ENCODE measurements around the gene NAT14. TPM values are rescaled to one million over a fixed set of nuclear protein-coding genes. Genes with fewer than 3 reads are reported as not detected.

Gene NAT14
- total RNA-seq, 1 donor from 2014 or later = 14.2 TPM

DNA sequence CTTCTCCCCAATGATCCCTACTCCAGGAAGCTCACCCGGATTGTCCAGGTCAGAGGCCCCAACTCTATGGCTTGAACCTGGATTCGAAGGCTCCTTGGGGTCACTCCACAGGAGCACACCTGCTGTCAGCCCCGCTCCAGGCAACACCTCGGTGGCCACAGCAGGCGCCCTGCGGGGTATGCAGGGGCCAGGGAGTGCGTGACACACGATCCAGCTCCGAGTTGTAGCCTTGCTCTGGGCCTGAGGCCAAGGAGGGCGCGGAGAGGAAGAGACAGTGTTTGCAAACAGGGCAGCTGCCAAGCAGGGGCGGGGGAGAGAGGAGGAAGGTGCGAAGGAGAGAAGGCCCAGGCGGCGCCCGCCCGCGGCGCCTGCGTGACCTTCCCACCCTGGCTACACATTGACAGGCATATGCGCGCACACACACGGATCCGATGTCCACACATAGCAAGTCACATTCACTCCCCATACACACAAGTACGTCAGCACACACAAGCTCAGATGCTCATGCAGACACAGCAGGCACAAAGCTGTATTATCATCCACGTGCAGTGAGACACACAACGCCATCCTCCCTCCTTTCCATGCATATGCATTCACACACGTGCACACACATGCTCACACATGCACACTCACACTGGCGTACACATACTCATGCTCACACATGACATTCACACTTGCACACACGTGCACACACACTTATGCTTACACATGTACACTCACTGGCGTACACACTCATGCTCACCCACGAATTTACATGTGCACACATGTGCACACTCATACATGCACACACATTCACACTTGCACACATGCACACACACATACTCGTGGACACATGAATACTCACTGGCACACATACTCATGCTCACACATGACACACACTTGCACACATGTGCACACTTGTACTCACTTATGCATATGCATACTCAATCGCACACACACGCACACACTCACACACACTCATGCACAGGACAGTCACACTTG is 41.5 kb downstream of the NAT14 start:
- H3K27ac ChIP-seq = no peak overlapping the region
- peaks cover 11% of the 10 kb centered on the region for H3K4me1 ChIP-seq
- intact Hi-C loops (cut with DNase I) = no loop called here
- DNase-seq (ENCODE audit: extremely low spot score in 2 of 2) = no peak
- H3K9me3 ChIP-seq = no peaks in the 10 kb centered on the region
- TF ChIP-seq POLR2A (IDR thresholded peaks at IDR 0.05) (no peak), POLR2AphosphoS5 (IDR thresholded peaks at IDR 0.05; ENCODE audit: insufficient read depth in 1 of 2, low read depth in 1 of 2) (no peak)
- TF ChIP-seq, protein P1, sequence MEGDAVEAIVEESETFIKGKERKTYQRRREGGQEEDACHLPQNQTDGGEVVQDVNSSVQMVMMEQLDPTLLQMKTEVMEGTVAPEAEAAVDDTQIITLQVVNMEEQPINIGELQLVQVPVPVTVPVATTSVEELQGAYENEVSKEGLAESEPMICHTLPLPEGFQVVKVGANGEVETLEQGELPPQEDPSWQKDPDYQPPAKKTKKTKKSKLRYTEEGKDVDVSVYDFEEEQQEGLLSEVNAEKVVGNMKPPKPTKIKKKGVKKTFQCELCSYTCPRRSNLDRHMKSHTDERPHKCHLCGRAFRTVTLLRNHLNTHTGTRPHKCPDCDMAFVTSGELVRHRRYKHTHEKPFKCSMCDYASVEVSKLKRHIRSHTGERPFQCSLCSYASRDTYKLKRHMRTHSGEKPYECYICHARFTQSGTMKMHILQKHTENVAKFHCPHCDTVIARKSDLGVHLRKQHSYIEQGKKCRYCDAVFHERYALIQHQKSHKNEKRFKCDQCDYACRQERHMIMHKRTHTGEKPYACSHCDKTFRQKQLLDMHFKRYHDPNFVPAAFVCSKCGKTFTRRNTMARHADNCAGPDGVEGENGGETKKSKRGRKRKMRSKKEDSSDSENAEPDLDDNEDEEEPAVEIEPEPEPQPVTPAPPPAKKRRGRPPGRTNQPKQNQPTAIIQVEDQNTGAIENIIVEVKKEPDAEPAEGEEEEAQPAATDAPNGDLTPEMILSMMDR (IDR thresholded peaks at IDR 0.05) = no peak
- H3K4me3 ChIP-seq = no peak overlapping the region
- no peaks in the 10 kb centered on the region for H3K27me3 ChIP-seq
- H3K36me3 ChIP-seq = no peaks in the 10 kb centered on the region

DNA sequence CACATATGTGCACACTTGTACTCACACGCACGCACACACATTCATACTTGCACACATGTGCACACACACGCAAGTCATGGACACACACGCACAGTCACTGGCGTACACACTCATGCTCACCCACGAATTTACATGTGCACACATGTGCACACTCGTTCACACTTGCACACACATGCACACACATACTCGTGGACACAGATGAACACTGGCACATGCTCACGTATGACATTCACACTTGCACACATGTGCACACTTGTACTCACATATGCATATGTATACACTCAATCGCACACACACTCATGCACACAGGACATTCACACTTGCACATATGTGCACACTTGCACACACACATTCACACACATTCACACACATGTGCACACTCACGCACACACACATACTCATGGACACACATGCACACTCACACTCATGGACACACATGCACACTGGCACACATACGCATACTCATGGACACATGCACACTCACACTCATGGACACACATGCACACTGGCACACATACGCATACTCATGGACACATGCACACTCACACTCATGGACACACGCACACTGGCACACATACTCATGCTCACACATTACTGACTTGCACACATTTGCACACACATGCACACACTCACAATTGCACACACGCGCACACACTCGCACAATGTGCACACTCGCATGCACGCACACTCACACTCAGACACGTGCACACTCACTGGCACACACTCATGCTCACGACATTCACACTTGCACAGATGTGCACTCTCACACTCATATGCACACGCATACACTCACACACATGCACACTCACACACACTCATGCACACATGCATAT is 42.4 kb downstream of the NAT14 start:
- no peaks in the 10 kb centered on the region for H3K27me3 ChIP-seq
- no peaks in the 10 kb centered on the region for H3K9me3 ChIP-seq
- TF ChIP-seq POLR2AphosphoS5 (IDR thresholded peaks at IDR 0.05; ENCODE audit: insufficient read depth in 1 of 2, low read depth in 1 of 2) (no peak), POLR2A (IDR thresholded peaks at IDR 0.05) (no peak)
- TF ChIP-seq, protein P1 (IDR thresholded peaks at IDR 0.05) = no peak
- no peak for DNase-seq (ENCODE audit: extremely low spot score in 2 of 2)
- H3K27ac ChIP-seq = no peak overlapping the region
- H3K4me3 ChIP-seq = no peak overlapping the region
- no peaks in the 10 kb centered on the region for H3K36me3 ChIP-seq
- H3K4me1 ChIP-seq = peaks cover 6% of the 10 kb centered on the region
- intact Hi-C loops (cut with DNase I) = no loop called here

DNA sequence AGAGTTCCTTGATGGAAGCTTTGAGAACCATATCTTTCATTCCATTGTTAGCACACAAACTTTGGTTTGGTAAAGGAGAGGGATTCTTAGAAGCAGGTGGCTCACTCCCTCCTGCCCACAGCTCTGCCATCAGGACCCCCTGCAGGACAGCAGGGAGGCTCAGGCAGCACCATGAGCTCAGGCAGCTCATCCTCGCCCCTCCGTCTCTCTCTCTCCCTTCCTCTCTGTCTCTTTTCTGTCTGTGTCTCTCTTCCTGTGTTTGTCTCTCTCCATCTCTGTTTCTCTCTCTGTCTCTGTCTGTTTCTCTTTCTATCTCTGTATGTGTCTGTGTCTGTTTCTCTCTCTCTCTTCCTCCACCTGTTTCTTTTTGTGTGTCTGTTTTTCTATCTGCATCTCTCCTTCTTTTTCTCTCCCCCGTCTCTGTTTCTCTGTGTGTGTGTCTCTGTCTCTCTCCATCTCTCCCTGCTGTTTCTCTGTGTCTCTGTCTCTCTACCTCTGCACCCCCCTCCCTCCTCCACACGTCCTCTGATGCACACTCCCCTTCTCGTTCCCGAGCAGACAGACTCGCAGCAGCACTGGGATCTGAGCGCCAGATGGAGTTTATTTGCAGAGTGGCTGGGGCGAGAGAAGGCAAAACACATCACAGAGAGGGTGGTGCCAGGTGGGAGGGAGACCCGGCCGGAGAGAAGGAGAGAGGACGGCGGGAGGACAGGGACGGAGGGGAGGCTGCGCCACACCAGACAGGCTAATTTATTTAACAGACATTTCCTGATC is 43.2 kb downstream of the NAT14 start:
- peaks cover 6% of the 10 kb centered on the region for H3K4me1 ChIP-seq
- no peak overlapping the region for H3K27ac ChIP-seq
- no peaks in the 10 kb centered on the region for H3K27me3 ChIP-seq
- intact Hi-C loops (cut with DNase I) = no loop called here
- H3K4me3 ChIP-seq = no peak overlapping the region
- no peaks in the 10 kb centered on the region for H3K36me3 ChIP-seq
- DNase-seq (ENCODE audit: extremely low spot score in 2 of 2) = no peak
- TF ChIP-seq POLR2A (IDR thresholded peaks at IDR 0.05) (no peak), POLR2AphosphoS5 (IDR thresholded peaks at IDR 0.05; ENCODE audit: insufficient read depth in 1 of 2, low read depth in 1 of 2) (no peak)
- TF ChIP-seq, protein P1 (IDR thresholded peaks at IDR 0.05) = no peak
- H3K9me3 ChIP-seq = no peaks in the 10 kb centered on the region

DNA sequence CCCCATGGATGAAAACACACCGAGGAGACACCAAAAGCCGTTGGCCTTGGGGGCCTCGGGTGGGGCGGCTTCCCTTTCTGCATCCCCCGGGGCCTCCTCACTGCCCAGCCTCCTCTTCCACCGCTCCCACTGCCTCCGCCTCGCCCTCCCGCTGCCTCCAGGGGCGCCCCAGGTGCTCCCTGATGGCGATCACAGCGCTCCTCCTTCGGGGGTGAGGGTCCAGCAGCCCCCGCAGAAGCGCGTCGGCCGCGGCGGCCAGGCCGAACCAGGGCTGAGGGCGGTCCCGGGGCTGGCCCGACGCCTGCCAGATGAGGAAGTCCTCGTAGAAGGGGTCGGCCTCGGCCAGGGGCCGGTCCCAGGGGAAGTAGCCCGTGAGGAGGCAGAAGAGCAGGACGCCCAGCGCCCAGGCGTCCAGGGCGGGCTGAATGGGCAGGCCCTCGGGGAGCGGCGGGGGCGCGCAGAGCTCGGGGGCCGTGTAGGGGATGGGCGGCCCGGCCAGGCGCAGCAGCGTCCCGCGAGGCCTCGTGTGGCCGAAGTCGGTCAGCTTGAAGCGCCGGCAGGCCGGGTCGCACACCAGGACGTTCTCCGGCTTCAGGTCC is 44.7 kb downstream of the NAT14 start:
- no peak for DNase-seq (ENCODE audit: extremely low spot score in 2 of 2)
- TF ChIP-seq, protein P1 (IDR thresholded peaks at IDR 0.05) = no peak
- TF ChIP-seq POLR2A (IDR thresholded peaks at IDR 0.05) (no peak), POLR2AphosphoS5 (IDR thresholded peaks at IDR 0.05; ENCODE audit: insufficient read depth in 1 of 2, low read depth in 1 of 2) (no peak)
- intact Hi-C loops (cut with DNase I) = no loop called here

More for the DNA sequence above, 44.7 kb downstream of the NAT14 start:
- H3K9me3 ChIP-seq = no peaks in the 10 kb centered on the region
- H3K27ac ChIP-seq = no peak overlapping the region
- H3K4me1 ChIP-seq = peaks cover 6% of the 10 kb centered on the region
- no peaks in the 10 kb centered on the region for H3K36me3 ChIP-seq
- H3K27me3 ChIP-seq = no peaks in the 10 kb centered on the region
- no peak overlapping the region for H3K4me3 ChIP-seq
